HL-60 (cell line): Measurements from ENCODE around the gene KNOP1.
A peak's percentile ranks its signal among the peaks of the same experiment; 100 is the strongest.

Experiments
- DNase-seq, 2 experiments: peaks; one replicate each; pipeline ENCODE4 v3.0.0-alpha.2; 2010 to 2020; ENCODE audit warnings: low read depth in 1 of 2, low spot score in 1 of 2
- H3K27ac ChIP-seq: fragments of 250-450 bp; sonication (Bioruptor Pico); replicated peaks from 2 replicates; pipeline ENCODE4 v1.5.1; 2020; ENCODE audit warnings: mild to moderate bottlenecking, moderate library complexity
- H3K27me3 ChIP-seq: fragments of 250-450 bp; sonication (Bioruptor Pico); 2 replicates; pipeline ENCODE4 v1.5.1; 2021; ENCODE audit warnings: mild to moderate bottlenecking, moderate library complexity; ENCODE audit not compliant: insufficient read depth, poor library complexity, severe bottlenecking
- H3K4me3 ChIP-seq: replicated peaks from 2 replicates; pipeline ENCODE4 v1.5.1; 2011; ENCODE audit warnings: mild to moderate bottlenecking, control low read depth, low read length; ENCODE audit not compliant: insufficient read depth
- GABPA ChIP-seq: IDR thresholded peaks from 2 replicates; pipeline ENCODE4 v1.6.1; 2012; ENCODE audit warnings: low read depth
- POLR2AphosphoS5 ChIP-seq: IDR thresholded peaks from 2 replicates; pipeline ENCODE4 v1.6.1; 2012; ENCODE audit warnings: low read depth
- SPI1 ChIP-seq: IDR thresholded peaks from 2 replicates; pipeline ENCODE4 v1.6.1; 2012; ENCODE audit warnings: low read depth, mild to moderate bottlenecking, borderline replicate concordance
- TF ChIP-seq, protein P1 (sequence below): IDR thresholded peaks from 2 replicates; pipeline ENCODE4 v1.6.1; 2012; ENCODE audit warnings: low read depth; ENCODE audit not compliant: insufficient replicate concordance
- TF ChIP-seq, protein P2 (sequence below): IDR thresholded peaks from one replicate; pipeline ENCODE4 v1.5.1; 2011; ENCODE audit warnings: low read length, control low read depth, inconsistent platforms; ENCODE audit not compliant: insufficient read depth

Gene KNOP1

DNA sequence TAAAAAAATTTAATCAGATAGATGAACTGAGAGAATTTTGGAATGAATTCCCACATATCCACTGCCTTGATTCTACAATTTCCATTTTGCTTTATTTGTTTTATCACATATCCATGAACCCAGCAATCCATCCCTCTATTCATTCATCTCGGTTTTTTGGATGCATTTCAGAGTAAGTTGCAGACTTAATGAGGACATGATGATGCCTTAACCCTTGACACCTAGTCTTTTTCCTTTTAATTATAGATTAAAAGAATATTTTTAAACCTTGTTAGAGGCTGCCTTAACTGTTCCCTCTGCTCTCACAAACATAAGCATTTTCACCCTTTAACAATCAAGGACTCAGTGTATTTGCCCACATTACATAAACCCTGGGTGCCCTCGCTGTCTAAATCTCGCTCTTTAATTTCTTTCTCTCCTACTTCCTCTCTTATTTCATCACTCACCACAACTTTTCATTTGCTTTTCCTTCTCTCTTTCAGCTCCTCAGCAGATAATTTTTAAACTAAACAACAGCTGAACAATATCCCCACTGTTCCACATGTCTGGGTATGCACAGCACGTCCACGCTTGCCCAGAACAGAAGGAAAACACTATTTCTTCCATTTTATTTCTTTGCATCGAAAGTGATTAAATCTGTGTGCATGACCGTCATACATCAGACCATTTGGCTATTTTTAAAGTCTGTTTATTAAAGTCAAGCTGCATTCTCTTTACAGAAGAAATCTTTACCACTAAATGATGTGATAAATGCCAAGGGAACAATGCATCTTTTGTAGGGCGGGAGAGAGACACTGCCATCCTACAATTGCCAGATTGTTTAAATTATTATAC, 40.0 kb upstream of the KNOP1 start:
- H3K27ac ChIP-seq = no peak overlapping the region
- TF ChIP-seq POLR2AphosphoS5 (no peak), SPI1 (peak; percentile 52; the same call in 1 of the 2 replicates)
- TF ChIP-seq, protein P1, sequence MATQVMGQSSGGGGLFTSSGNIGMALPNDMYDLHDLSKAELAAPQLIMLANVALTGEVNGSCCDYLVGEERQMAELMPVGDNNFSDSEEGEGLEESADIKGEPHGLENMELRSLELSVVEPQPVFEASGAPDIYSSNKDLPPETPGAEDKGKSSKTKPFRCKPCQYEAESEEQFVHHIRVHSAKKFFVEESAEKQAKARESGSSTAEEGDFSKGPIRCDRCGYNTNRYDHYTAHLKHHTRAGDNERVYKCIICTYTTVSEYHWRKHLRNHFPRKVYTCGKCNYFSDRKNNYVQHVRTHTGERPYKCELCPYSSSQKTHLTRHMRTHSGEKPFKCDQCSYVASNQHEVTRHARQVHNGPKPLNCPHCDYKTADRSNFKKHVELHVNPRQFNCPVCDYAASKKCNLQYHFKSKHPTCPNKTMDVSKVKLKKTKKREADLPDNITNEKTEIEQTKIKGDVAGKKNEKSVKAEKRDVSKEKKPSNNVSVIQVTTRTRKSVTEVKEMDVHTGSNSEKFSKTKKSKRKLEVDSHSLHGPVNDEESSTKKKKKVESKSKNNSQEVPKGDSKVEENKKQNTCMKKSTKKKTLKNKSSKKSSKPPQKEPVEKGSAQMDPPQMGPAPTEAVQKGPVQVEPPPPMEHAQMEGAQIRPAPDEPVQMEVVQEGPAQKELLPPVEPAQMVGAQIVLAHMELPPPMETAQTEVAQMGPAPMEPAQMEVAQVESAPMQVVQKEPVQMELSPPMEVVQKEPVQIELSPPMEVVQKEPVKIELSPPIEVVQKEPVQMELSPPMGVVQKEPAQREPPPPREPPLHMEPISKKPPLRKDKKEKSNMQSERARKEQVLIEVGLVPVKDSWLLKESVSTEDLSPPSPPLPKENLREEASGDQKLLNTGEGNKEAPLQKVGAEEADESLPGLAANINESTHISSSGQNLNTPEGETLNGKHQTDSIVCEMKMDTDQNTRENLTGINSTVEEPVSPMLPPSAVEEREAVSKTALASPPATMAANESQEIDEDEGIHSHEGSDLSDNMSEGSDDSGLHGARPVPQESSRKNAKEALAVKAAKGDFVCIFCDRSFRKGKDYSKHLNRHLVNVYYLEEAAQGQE = no peak
- no peak overlapping the region for H3K4me3 ChIP-seq
- DNase-seq = peak in 1 of 2 experiments; percentile 7
- H3K27me3 ChIP-seq = no peaks in the 10 kb centered on the region

DNA sequence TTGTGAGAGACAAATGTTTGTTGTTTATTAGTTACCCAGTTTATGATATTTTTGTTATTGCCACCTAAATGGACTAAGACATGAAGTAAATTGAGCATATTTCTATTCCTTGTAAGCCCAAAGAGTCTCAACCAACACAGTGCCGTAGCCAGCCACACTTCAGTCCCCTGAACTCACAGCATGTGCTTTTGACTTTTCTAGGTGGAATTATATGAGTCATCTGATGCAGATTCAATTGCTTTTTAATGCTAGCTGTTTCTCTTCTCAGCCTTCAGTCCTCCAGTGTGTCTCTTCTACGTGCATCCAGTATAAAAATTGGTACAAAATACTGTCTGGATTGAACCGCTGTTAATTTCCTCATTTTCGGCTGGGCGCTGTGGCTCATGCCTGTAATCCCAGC, 39.0 kb upstream of the KNOP1 start:
- no peak for DNase-seq
- H3K27me3 ChIP-seq = no peaks in the 10 kb centered on the region
- H3K27ac ChIP-seq = no peak overlapping the region
- H3K4me3 ChIP-seq = no peak overlapping the region
- TF ChIP-seq GABPA = no peak
- no peak for TF ChIP-seq POLR2AphosphoS5
- TF ChIP-seq, protein P2, sequence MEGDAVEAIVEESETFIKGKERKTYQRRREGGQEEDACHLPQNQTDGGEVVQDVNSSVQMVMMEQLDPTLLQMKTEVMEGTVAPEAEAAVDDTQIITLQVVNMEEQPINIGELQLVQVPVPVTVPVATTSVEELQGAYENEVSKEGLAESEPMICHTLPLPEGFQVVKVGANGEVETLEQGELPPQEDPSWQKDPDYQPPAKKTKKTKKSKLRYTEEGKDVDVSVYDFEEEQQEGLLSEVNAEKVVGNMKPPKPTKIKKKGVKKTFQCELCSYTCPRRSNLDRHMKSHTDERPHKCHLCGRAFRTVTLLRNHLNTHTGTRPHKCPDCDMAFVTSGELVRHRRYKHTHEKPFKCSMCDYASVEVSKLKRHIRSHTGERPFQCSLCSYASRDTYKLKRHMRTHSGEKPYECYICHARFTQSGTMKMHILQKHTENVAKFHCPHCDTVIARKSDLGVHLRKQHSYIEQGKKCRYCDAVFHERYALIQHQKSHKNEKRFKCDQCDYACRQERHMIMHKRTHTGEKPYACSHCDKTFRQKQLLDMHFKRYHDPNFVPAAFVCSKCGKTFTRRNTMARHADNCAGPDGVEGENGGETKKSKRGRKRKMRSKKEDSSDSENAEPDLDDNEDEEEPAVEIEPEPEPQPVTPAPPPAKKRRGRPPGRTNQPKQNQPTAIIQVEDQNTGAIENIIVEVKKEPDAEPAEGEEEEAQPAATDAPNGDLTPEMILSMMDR = no peak

DNA sequence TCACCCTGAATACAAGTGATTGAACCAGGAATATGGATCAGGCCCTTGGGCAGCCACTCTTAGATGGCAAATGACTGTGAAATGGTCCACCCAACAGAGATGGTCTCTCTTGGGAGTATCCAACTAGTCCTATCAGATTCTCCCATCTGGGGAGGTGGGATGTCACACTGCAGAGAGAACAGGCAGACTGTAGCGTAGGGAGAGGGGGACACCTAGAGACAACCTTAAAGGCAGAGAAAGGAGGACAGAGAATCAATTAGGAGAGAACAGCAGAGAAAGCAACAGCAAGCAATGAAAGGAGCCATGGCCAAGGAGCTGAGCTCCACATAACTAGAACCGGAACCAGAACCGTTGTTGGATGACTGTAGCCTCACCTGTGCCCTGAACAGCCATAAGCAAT, 37.2 kb upstream of the KNOP1 start:
- Histone ChIP-seq H3K27me3 (no peaks in the 10 kb centered on the region), H3K4me3 (no peak overlapping the region), H3K27ac (no peak overlapping the region)
- no peak for DNase-seq
- TF ChIP-seq, protein P2 = no peak
- TF ChIP-seq GABPA = no peak
- TF ChIP-seq, protein P1 = no peak
- no peak for TF ChIP-seq POLR2AphosphoS5

DNA sequence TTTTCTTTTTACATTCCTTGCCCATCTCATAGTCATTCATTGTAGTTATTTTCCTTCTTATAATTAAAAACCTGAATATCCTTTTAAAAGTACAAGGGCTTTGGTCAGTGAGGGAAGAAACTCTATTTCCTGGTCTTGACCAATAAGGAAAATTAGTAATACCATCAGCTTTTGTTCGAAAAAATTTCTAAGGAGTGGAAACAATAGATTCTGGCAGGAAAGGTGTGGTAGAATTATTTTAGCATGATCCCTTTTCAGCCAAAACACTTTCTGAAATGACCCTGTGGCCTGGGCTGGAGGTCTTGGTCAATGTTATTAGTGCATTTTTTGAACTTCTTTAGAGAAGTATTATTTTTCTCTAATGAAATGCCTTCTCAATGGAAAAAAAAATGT, 36.6 kb upstream of the KNOP1 start:
- TF ChIP-seq POLR2AphosphoS5 (no peak), SPI1 (no peak), GABPA (no peak)
- TF ChIP-seq, protein P2 = no peak
- TF ChIP-seq, protein P1 = no peak
- Histone ChIP-seq H3K27ac (no peak overlapping the region), H3K4me3 (no peak overlapping the region), H3K27me3 (no peaks in the 10 kb centered on the region)
- no peak for DNase-seq
